OCI-LY7 (cell line): ENCODE measurements around the gene TEX2. TPM values are rescaled to one million over a fixed set of nuclear protein-coding genes. Genes with fewer than 3 reads are reported as not detected.

Source experiments
- BruUV-seq: library from RNA; stranded (reverse); fragments of 400-500 nt; replicated peaks from 2 replicates; lab custom pipeline; 2021; lab: Mats Ljungman, UMichigan
- CTCF ChIA-PET: fragments of 300-600 bp; sonication (Branson Sonifier 250); formaldehyde crosslinking; loops from one replicate; lab custom pipeline; 2022; ENCODE audit warnings: antibody characterized with exemption; ENCODE audit not compliant: unreplicated experiment; lab: Charles Lee
- POLR2A ChIA-PET: fragments of 300-600 bp; sonication (Branson Sonifier 250); formaldehyde crosslinking; loops from one replicate; lab custom pipeline; 2022; ENCODE audit warnings: antibody characterized with exemption; lab: Charles Lee
- DNase-seq: peaks from one replicate; pipeline ENCODE4 v3.0.0-alpha.2; 2015; ENCODE audit warnings: low spot score
- H2AFZ ChIP-seq: fragments of 200-600 bp; sonication (generic), shearing (Covaris generic); 2 replicates; pipeline ENCODE4 v1.6.1; 2014; ENCODE audit warnings: mild to moderate bottlenecking, antibody characterized with exemption, low read length, moderate library complexity
- H3K27ac ChIP-seq: fragments of 200-600 bp; sonication (generic); 2 replicates; pipeline ENCODE4 v1.5.1; 2014; ENCODE audit warnings: mixed run types, low read depth, mild to moderate bottlenecking, moderate library complexity, low read length, inconsistent platforms; ENCODE audit not compliant: poor library complexity, severe bottlenecking
- H3K36me3 ChIP-seq: fragments of 200-600 bp; sonication (generic); 2 replicates; pipeline ENCODE4 v1.6.1; 2014; ENCODE audit warnings: mild to moderate bottlenecking, antibody characterized with exemption, low read length, moderate library complexity, mixed read lengths; ENCODE audit not compliant: insufficient read depth
- H3K4me1 ChIP-seq: fragments of 200-600 bp; sonication (generic); 2 replicates; pipeline ENCODE4 v1.5.1; 2014; ENCODE audit warnings: mild to moderate bottlenecking, low read length; ENCODE audit not compliant: insufficient read depth, poor library complexity, severe bottlenecking
- H3K4me2 ChIP-seq: fragments of 200-600 bp; sonication (generic); 2 replicates; pipeline ENCODE4 v1.6.1; 2014; ENCODE audit warnings: mild to moderate bottlenecking, low read length
- H3K4me3 ChIP-seq: fragments of 200-600 bp; sonication (generic); 2 replicates; pipeline ENCODE4 v1.5.1; 2014; ENCODE audit warnings: mild to moderate bottlenecking, low read depth, low read length; ENCODE audit not compliant: poor library complexity, severe bottlenecking
- H3K79me2 ChIP-seq: fragments of 200-600 bp; sonication (generic); 2 replicates; pipeline ENCODE4 v1.6.1; 2016; ENCODE audit warnings: low read depth, mild to moderate bottlenecking, low read length, moderate library complexity, mixed read lengths; ENCODE audit not compliant: insufficient read depth
- H3K9me2 ChIP-seq: fragments of 200-600 bp; sonication (generic); 2 replicates; pipeline ENCODE4 v1.6.1; 2016; ENCODE audit warnings: mild to moderate bottlenecking, low read length, mixed read lengths; ENCODE audit not compliant: insufficient read depth
- H3K9me3 ChIP-seq: fragments of 200-600 bp; sonication (generic); 2 replicates; pipeline ENCODE4 v1.6.1; 2014; ENCODE audit warnings: mild to moderate bottlenecking, mixed run types, low read length, mixed read lengths
- H4K20me1 ChIP-seq: fragments of 200-600 bp; sonication (generic); 2 replicates; pipeline ENCODE4 v1.6.1; 2014; ENCODE audit warnings: mild to moderate bottlenecking, antibody characterized with exemption, low read length, moderate library complexity, mixed read lengths; ENCODE audit not compliant: insufficient read depth
- EZH2phosphoT487 ChIP-seq: fragments of 200-600 bp; sonication (generic); IDR thresholded peaks from 2 replicates; pipeline ENCODE4 v1.6.1; 2018; ENCODE audit warnings: low read depth, borderline replicate concordance, mild to moderate bottlenecking, mixed run types, antibody characterized with exemption, low read length, moderate library complexity, mixed read lengths
- intact Hi-C: fragments of 100-400 bp; cut with micrococcal nuclease; formaldehyde crosslinking; loops from one replicate; pipeline ENCODE4 v1.10.0; 2022; ENCODE audit not compliant: unreplicated experiment
- total RNA-seq, 2 experiments: library from RNA; depleted of rRNA in 1 of 2; stranded (reverse); fragments of >200 nt in 1 of 2; shearing (Covaris generic) in 1 of 2; gene quantifications; 2 replicates each; pipeline ENCODE4 v1.2.3, GENCODE V29; 2014 to 2022
- TF ChIP-seq, protein P1 (sequence below): fragments of 200-600 bp; sonication (generic); conservative IDR thresholded peaks from 2 replicates; pipeline ENCODE4 v1.5.1; 2014; ENCODE audit warnings: mild to moderate bottlenecking, antibody characterized with exemption, low read length, moderate library complexity, mixed read lengths

Gene TEX2
- total RNA-seq, 2 experiments from 2014 or later = 7.4 to 12.4 TPM

DNA sequence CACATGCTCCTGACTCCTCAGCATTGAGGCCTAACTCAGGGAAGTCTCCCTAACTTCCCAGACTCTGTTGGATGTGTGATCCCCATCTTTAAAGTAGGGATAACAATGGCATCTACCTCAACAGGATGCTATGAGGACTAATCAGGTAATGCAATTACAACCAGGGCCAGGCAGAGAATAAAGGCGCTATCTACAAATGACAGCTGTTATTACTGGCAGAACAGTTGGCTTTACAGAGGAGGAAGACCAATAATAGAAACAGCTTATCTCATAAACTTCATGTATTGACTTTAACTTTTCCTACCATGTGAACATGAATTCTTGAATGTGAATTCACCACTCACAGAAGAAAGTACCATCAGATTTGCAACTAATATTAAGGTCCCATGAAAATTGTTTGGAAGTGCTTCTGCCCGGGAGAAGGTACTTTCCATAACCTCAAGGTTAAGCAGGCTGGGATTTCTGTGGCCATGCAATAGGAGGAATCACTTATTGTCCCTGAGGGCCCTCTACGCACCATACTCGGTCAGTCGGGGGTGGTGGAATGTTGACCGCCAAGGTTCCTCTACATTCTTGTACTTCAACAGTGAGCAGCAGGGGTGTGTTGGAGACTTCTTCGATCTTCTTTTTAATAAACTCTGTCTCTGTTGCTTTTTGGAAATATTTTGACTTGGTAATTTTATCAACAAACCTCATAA is 110.5 kb downstream of the TEX2 start:
- POLR2A ChIA-PET = interaction anchor here (0.7 to 1.2 kb wide), 3 partner anchors 9 to 207 kb away, joined by 3 read pairs; no protein-coding TSS in a partner anchor
- no peak for DNase-seq
- H3K9me3 ChIP-seq = no peaks in the 10 kb centered on the region
- CTCF ChIA-PET = no interaction called here
- H2AFZ ChIP-seq = no peak overlapping the region
- H3K36me3 ChIP-seq = peaks cover 39% of the 10 kb centered on the region
- BruUV-seq = no TSS peak
- TF ChIP-seq, protein P1, sequence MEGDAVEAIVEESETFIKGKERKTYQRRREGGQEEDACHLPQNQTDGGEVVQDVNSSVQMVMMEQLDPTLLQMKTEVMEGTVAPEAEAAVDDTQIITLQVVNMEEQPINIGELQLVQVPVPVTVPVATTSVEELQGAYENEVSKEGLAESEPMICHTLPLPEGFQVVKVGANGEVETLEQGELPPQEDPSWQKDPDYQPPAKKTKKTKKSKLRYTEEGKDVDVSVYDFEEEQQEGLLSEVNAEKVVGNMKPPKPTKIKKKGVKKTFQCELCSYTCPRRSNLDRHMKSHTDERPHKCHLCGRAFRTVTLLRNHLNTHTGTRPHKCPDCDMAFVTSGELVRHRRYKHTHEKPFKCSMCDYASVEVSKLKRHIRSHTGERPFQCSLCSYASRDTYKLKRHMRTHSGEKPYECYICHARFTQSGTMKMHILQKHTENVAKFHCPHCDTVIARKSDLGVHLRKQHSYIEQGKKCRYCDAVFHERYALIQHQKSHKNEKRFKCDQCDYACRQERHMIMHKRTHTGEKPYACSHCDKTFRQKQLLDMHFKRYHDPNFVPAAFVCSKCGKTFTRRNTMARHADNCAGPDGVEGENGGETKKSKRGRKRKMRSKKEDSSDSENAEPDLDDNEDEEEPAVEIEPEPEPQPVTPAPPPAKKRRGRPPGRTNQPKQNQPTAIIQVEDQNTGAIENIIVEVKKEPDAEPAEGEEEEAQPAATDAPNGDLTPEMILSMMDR = no peak
- no peak for TF ChIP-seq EZH2phosphoT487
- H4K20me1 ChIP-seq = no peaks in the 10 kb centered on the region
- no peaks in the 10 kb centered on the region for H3K79me2 ChIP-seq
- intact Hi-C loops = no loop called here
- no peak overlapping the region for H3K27ac ChIP-seq
- peaks cover 17% of the 10 kb centered on the region for H3K4me1 ChIP-seq
- no peak overlapping the region for H3K4me3 ChIP-seq
- no peak overlapping the region for H3K4me2 ChIP-seq
- no peaks in the 10 kb centered on the region for H3K9me2 ChIP-seq

DNA sequence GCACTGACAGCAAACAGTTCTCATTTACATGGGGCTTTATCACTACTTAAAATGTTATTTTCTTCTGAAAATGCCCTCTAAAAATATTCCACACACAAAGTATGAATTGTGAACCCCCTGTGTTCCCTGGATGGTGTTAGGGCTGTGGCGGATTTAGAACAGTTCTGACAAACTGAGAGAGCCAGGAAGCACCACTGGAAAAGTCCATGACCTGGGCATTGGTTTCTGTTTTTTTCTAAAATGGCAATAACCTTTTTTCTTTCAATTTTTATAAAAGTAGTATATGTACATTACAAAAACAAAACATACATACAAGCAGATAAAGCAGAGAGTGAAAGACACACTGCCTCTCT is 112.1 kb downstream of the TEX2 start:
- Histone ChIP-seq H4K20me1 (no peaks in the 10 kb centered on the region), H3K9me2 (no peaks in the 10 kb centered on the region), H3K36me3 (peaks cover 55% of the 10 kb centered on the region), H3K27ac (no peak overlapping the region), H3K4me1 (peaks cover 26% of the 10 kb centered on the region), H3K4me2 (no peak overlapping the region), H3K9me3 (no peaks in the 10 kb centered on the region), H2AFZ (no peak overlapping the region), H3K79me2 (peaks cover 7% of the 10 kb centered on the region; the same call in 1 of the 2 replicates), H3K4me3 (no peak overlapping the region)
- DNase-seq = no peak
- no TSS peak for BruUV-seq
- ChIA-PET POLR2A (no interaction called here), CTCF (no interaction called here)
- TF ChIP-seq, protein P1 = no peak
- TF ChIP-seq EZH2phosphoT487 = no peak
- intact Hi-C loops = no loop called here
